Measurements from ENCODE around the gene PYCR2.
"Not testable (repeated sequence)": the region's sequence is repeated elsewhere in the genome, so short reads cannot be mapped to it uniquely, and the experiment has no call there.

Gene PYCR2

GRCh38 chr1:225923692-225924555, at the start of gene PYCR2:
PYCR2 (minus strand) TSS chr1:225924250; CDS start chr1:225924110, 140 bp downstream.
- DNase-seq: peak; percentile 96

GRCh38 chr1:225973158-225973557, 49.1 kb upstream of the PYCR2 start:
- no peak for DNase-seq

- no peak for DNase-seq
Measured at GRCh38 chr1:225972344-225973152, 48.5 kb upstream of the PYCR2 start.

- not testable (repeated sequence) for DNase-seq
Measured at GRCh38 chr1:225970592-225971157, 46.6 kb upstream of the PYCR2 start.

GRCh38 chr1:225969751-225970150, 45.7 kb upstream of the PYCR2 start:
- DNase-seq: not testable (repeated sequence)

- no peak for DNase-seq
Measured at GRCh38 chr1:225965231-225965630, 41.2 kb upstream of the PYCR2 start.

- DNase-seq: no peak
Measured at GRCh38 chr1:225963735-225964530, 39.9 kb upstream of the PYCR2 start.

GRCh38 chr1:225962440-225962975, 38.5 kb upstream of the PYCR2 start:
- DNase-seq: no peak

- DNase-seq: no peak
Measured at GRCh38 chr1:225961659-225962439, 37.8 kb upstream of the PYCR2 start.

GRCh38 chr1:225958041-225958440, 34.0 kb upstream of the PYCR2 start:
- no peak for DNase-seq

- no peak for DNase-seq
Measured at GRCh38 chr1:225954753-225955152, 30.7 kb upstream of the PYCR2 start.

- no peak for DNase-seq
Measured at GRCh38 chr1:225953315-225953714, 29.3 kb upstream of the PYCR2 start.

GRCh38 chr1:225950905-225951497, 27.0 kb upstream of the PYCR2 start:
- DNase-seq: no peak

GRCh38 chr1:225949041-225949440, 25.0 kb upstream of the PYCR2 start:
- no peak for DNase-seq

GRCh38 chr1:225946803-225947202, 22.8 kb upstream of the PYCR2 start:
- DNase-seq: no peak

GRCh38 chr1:225946082-225946620, 22.1 kb upstream of the PYCR2 start:
- no peak for DNase-seq

- DNase-seq: no peak
Measured at GRCh38 chr1:225945564-225945963, 21.5 kb upstream of the PYCR2 start.

GRCh38 chr1:225944951-225945350, 20.9 kb upstream of the PYCR2 start:
- DNase-seq: no peak

GRCh38 chr1:225944387-225944786, 20.3 kb upstream of the PYCR2 start:
- DNase-seq: no peak

- no peak for DNase-seq
Measured at GRCh38 chr1:225943582-225943981, 19.5 kb upstream of the PYCR2 start.

GRCh38 chr1:225942574-225942973, 18.5 kb upstream of the PYCR2 start:
- DNase-seq: no peak

Data from right forelimb (tissue), 1 donor.